NCI-H2171 (cell line): Measurements from ENCODE around the gene WNT7A.

Source experiments
- DNase-seq: peaks from one replicate; lab custom pipeline; 2025; lab: John Stamatoyannopoulos, UW

WNT7A gene

DNA sequence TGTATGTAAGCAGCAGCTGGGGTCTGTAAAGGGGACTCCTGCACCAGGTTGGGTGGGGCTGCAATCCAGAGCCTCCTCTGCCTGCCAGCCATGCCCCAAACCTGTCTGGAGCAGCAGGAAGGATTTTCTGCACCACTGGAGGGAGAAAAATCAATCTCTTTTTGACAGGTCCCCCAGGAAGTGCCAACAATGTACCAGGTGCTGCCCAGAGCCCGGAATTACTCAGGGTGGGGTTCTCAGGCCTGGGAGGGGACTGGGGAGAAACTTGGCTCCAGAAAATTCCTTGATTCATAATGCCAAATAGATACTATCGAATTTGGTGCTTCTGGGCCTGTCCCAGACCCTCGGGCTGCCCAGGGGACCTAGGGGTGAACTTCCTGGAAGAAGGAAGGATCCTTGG is 52.6 kb downstream of the WNT7A start:
- DNase-seq = no peak

DNA sequence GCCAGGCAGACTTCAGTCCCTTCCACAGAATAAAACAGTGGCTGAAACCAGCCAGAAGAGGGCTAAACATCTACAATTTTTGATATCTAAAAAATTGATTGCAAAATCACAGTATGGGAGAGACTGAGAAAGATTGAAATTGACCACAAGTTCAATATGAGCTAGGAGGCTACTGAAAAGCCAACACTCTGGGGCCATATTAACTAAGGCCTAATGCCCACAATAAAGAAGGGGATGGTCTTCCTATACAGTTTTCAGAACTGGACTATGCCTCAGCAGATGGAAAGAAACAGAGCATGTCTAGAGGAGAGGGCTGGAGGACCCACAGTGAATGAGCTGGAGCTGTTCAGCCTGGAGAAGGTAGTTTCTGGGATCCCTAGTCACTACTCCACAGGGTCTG is 53.2 kb downstream of the WNT7A start:
- no peak for DNase-seq

DNA sequence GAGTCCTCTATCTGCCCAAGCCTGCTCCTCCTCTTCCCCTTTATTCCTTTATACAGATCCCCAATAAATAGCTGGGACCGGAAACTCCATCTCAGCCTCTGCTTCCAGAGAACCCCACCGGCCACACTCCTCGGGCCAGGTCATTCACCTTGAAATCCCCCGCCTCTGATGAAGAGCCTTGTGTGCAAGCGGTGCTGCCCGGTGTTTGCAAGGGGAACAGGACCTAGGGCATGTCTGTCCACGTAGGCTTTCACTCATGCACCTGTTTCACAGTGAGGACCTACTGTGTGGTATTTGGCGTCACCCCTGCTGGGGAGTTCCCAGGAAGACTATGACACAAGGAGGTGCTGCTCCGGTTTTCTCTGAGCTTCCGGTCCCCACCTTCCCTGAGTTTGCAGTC is 54.0 kb downstream of the WNT7A start:
- DNase-seq = no peak

DNA sequence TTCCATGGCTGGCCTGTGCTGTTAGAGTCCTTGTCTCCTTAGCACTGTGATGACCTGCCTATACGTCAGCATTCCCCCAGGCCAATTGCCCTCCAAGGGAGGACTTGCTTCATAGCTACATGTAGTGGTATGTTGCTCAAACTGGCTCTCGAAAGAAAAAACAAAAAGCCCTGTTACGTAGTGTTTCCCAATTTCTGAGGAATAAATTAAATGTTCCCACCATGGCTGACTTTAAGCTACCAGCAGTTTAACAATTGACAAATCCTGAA is 54.6 kb downstream of the WNT7A start:
- DNase-seq = no peak

DNA sequence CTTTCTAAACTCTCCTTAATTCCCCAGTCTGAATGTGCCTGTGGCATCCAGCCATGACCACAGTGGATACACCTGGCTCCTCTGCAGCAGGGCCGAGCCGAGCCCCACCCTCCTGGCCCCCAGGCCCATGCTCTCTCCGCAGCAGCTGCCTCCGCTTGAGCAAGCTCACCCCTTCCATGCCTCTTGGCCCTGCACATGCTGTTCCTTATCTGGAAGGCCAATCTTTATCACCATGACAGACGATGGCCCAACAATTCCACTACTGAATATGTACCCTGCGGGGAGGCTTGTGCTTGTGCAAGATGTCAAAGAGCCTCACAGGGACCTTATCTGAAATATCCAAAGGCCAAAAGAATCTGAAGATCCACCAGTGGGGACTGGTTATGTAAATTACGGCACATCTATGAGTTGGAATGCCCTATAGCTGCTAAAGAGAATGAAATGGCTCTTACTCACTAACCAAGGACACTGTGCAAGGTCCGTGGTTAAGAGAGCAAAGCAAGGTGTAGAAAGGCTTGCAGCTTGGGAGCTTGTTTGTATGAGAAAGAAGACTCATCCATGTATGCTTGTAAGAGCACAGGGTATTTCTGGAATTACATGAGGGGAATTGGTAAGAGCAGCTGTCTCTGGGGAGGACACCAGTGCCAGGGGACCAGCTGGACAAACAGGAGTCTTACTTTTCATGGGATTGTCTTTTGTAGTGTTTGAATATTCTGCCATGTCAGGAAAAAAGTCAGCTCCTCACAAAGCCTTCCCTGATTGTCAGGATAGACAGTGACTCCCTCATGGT is 55.2 kb downstream of the WNT7A start:
- no peak for DNase-seq

DNA sequence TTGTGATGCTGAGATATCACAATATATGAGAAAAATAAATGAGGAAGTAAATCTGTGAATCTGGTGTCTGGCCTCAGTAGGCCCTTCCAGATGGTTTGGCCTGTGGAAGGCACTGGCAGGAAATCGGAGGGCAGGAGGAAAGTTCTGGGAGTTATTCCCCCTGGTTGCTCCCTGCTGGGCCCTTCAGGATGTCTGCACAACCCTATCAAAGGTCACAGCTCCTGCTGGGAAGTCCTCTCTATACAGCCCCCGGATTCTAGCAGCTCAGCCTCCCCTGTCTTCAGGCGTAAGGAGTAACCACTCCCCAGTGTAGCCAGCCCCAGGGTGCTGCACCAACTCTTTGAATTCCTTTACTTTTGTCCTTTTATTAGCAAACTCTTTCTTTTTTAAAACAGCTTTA is 56.2 kb downstream of the WNT7A start:
- no peak for DNase-seq

DNA sequence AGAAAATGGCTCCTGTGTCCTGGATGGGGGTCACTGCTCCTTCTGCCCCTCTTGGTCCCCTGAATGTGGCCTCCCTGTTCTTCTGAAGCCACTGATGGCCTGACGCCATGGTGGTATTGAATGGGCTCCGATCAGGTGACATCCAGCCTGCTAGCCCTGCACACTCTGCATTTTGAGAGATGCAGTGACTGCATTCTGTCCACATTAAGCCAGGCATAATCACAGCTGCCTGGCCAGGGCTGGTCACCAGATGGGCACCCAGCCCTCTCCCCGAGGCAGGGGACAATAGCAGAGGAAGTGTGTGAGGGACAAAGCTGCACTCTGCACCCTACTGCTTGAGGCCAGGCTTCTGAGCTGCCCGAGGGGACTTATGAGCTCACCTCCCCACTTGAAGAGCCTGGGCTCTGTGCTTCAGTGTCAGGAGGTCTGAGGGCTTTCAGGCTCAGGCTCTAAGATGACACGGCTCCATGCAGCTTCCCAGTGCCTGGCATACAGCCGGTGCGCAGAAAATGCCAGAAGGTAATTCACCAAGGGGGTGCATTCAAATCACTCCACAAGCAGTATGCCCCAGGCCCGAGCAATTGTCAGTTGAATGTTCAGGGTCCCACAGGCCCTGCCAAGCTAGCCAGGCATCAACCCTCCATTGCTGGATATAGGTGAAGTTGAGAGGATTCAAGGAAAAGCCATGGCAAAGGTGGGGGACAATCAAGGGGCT is 56.8 kb downstream of the WNT7A start:
- no peak for DNase-seq

DNA sequence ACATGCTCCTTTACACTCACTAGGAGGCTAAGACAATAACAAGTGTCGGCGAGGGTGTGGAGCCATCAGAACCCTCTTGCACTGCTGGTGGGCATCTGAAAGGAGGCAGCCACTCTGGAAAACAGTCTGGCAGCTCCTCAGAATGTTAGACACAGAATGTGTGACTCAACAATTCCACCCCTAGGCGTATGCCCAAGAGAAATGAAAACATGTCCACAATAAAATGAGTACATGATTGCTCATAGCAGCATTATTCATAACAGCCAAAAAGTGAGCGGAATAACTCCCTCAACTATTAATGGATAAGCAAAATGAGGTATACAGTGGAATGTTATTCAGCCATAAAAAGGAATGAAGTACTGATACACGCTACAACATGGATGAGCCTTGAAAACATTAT is 57.8 kb downstream of the WNT7A start:
- no peak for DNase-seq

DNA sequence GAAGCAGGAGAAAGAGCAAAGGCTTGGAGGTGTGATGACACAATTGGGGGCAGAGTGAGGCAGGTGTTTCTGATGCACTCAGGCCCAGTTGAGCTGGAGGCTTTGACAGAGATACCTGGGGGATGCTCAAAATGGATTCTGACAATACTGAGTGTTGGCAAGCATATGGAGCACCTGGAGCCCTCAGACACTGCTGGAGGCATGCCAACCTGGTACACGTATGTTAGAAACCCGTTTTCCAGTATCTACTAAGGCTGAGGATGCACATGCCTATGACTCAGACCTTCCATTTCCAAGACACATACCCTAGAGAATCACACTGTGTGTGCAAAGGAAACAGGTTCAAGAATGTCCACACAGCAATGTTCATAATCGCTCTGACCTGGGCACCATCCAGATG is 58.7 kb downstream of the WNT7A start:
- DNase-seq = no peak

DNA sequence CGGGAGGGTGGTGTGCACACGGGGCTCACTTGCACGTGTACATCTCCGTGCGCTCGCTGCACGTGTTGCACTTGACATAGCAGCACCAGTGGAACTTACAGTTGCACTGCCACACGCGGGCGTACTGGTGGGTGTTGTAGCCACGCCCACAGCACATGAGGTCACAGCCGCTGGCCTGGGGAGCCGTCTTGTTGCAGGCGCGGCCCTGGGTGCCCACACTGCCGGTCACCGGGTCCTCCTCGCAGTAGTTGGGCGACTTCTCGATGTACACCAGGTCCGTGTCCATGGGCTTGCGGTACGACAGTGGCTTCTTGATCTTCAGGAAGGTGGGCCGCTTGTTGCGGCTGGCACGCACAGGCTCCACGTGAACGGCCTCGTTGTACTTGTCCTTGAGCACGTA is 61.0 kb downstream of the WNT7A start:
- no peak for DNase-seq

DNA sequence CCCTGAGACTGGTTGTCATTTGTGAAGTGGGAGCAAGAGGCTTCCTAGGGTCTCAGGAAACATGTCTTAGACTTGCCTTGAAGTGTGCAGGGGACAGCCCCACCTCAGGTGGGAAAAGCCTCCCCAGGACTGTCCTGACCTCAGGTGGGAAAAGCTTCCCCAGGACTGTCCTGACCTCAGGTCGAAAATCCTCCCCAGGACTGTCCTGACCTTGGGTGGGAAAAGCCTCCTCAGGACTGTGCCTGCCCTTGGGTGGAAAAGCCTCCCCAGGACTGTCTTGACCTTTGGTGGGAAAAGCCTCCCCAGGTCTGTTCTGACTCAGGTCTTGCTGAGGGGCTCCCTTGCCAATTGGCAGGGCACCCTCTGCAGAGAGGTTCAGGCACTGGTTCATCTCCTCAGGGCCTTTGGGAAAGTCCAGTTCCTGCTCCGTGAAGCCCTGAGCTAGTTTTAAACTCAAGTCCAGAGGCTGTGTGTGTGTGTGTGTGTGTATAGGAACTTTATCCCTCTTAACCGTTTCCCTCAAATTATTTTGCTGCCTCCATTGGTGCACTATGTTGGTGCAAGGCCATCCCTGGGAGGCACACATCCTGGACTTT is 64.7 kb downstream of the WNT7A start:
- no peak for DNase-seq

DNA sequence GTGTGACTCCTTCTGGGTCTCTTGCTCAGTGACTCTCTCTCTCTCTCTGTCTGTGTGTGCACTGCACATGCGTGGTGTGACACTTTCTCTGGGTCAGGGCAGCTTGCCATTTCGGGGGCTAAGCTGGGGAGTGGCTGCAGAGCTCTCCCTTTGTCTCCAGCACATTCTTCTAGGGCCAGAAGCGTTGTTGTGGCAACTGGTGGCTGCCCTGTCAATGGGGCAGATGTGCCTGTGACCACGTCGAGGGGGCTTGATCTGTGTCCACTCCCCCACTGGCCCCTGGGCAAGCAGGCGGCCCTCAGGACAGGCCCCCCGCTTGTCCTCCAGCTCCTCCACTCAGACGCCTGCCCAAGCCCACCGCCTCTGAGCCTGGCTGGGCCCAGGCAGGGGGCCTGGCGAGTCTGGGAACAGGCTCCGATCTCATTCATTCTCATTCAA is 67.8 kb downstream of the WNT7A start:
- no peak for DNase-seq

DNA sequence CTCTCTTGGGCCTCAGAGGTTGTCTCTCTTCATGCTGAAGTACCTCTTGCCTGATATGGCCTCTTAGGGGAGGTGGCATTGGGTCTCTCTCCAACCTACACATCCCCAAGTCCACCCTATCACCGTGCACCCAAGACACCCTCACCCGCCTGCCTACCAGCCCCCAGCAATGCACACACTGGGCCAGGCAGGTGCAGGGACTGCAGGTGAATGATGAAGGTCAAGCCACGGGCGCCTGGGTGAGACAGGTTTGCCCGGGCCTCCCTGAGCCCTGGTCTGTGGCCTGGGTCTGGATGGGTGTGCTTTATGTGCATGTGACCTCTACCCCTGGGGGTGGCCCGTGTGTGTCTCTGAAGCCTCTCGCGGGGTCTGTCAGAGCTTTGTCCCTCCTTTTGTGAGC is 68.3 kb downstream of the WNT7A start:
- DNase-seq = no peak

DNA sequence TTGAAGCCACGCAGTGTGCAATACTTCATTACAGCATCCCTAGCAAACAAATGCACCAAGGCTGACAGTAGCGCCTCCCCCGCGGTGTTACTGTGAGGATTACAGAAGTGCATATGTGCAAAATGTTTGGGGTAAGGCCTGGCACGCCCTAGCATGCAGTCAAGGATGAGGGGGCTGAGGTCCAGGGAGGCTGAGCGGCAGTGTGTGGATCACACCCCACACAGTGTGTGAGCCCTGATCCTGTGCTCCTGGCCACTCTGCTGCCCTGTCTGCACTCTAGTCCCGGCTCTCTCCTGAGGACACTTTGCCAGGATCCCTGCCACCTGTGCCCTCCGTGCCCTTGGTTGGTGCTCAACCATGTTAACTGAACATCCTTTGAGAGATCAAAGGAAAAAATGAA is 71.3 kb downstream of the WNT7A start:
- no peak for DNase-seq

DNA sequence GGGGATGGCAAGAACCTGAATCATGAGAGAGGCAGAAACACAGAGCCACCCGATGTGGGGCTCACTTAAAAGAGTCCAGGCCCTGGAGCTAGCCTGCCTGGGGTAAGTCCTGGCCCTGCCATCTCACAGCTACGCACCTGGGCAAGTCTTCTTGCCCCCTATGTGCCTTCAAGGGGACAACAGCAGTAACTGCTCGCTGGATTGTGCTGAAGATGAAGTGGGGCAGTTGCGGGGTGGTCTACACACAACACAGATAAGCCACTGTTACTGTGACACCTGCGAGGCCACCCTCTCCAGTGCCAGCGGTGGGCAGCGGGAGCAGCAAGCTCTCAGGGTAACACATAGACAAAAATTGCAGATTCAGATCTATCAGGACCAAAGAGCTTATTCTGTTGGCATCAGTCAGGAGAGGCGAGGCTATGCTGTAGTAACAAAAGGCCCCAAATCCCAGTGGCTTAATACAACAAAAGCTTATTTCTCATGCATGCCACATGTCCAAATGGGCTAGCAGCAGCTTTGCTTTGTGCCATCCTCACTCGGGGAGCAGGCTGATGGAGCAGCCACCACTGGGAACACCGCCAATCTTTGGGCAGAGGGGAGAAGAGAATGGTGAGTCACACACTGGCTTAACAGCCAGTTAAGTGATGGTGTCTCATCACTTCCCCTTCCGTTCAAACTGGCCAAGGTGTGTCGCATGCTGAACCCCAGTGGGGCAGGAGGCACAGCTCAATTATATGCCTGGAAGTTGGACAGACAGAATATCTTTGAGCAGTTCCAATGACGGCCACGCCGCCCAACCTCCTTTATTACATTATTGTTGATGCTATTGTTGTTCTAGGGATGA is 78.3 kb downstream of the WNT7A start:
- DNase-seq = no peak

DNA sequence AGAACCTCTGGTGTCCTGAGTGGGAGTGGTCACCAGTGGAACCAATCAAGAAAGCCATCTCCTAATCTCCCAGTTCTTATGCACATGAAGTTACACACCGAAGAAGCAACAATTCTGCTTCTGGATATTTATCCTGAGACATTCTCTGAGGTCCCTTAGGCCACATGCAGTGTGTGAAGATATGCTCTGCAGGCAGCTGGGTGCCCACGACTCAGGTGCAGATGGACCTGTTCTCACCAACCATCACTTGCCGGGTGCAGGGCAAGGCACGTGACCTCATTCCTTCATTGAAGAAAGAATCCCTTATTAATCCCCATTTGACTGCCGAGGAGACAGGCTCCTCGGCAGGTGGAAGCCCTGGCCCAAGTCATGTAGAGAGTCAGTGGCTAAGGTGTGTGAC is 79.8 kb downstream of the WNT7A start:
- DNase-seq = no peak

DNA sequence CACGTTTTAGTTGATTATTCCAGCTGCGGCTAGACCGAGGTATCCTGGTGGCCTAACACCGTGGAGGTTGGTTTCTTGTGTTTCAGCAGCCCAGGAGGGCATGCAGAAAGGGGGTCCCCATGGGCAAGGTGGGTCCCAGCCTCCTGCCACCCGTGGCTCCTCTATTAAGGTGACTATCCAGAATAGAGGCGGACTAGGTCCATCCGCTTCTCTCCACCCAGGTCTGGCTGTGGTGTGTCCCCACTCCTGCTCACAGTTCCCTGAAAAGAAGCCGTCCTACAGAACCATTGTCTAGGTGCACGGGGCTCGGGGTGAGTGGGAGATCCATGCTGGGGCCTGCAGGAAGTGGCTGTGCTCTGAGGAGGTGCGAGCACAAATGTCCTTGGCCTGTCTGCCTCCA is 81.5 kb downstream of the WNT7A start:
- DNase-seq = no peak

DNA sequence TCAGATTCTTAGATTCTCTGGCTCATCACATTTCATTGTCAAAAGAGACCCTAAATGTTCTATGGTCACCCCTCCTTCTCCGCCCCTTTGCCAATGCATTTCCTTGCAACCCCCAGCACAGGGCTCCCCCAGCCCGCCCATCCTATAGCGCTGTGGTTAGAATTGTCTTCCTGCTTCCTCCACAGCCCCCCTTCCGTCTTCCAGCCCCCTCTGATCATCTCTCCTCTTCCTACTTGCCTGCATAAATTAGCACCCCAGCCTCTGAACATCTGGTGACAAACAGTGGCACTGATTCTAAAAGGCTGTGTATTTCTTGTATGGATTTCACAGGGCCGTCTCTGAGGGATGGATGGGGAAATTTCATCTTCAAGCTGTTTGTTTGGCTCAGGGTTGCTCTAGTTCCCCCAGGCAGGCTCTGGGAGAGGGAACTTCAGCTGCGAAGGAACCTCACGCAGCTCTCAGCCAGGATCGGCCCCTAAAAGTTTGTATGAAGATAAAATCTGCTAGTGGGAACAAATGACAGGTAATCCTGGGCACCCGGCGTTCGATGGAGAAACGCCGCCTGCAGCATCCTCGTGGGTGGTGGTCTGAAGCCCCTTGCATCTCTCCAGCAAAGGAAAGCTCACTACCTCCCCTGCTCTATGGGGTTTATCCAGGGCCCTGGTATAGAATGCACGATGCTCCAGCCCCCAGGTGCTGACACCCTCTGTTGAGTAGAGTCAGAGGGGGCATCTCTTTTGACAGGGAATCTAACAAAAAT is 83.0 kb downstream of the WNT7A start:
- DNase-seq = no peak

DNA sequence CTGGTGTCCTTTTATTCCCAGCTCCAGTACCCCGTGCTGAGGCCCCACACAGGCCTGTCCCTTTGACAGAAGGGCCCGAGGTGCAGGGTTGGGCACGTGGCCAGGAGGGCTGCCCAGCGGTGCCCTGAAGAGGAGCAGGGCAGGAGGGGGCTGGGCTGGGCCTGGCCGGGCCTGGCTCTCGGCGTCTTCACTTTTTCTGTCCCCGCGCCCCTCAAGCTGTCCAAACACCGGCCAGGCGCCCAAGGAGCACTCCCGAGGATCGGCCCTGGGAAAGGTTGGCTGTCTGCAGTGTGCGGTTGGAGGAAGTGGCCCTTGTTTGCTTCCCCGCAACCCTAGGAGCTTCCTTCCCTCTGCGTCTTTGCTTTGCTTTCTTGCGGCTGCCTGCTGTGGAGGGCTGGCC is 84.1 kb downstream of the WNT7A start:
- no peak for DNase-seq

DNA sequence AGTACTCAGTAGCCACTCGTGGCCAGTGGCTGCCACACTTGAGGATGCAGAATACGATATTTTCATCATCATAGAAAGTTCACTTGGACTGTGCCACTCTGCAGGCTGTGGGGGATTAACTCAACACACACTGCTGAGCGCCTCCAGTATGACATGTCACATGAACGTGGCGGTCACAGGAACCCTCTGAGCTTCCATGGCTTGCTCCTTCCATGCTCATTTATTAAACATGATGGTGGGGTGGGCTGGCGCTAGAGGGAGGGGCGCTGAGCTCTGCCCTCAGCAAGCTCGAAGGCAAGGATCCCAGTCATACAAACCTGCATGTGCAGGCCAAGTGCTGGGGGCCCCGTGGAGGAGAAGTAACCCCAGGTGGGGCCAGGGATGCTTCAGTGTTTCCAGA is 85.5 kb downstream of the WNT7A start:
- DNase-seq = no peak

DNA sequence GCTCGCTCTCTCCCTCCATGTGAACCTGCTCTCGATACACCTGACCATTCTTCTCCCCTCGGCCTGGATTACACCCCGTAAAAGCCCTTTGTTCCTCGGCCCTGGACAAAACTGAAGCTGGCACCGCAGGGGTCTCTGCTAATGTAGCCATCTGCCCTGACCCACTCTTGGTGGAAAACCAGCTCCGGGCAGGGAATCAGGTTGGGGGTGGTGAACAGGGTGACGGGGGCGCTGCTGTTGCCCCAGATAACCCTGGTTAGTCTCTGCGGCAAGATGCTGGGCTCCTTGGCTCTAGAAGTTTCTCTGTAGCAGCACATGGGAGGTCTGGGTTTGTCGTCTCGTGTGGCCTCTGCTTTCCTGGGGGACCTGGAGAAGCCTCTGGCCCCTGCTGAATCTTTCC is 86.4 kb downstream of the WNT7A start:
- DNase-seq = no peak
